NCI-H1930 (cell line): ENCODE measurements around the gene DTX3.
"Not testable (repeated sequence)": the region's sequence is repeated elsewhere in the genome, so short reads cannot be mapped to it uniquely, and the experiment has no call there.

Experiments
- DNase-seq, 2 experiments: peaks; one replicate each; lab custom pipeline; 2025; lab: John Stamatoyannopoulos, UW

The DTX3 gene

GRCh38 chr12:57604454-57604991 is at the start of gene DTX3:
Gene DTX3, plus strand, starts transcription at chr12:57604824. Its CDS starts 1,694 bp downstream, at chr12:57606518.
- no peak for DNase-seq

GRCh38 chr12:57554897-57555296 is 49.7 kb upstream of the DTX3 start:
- DNase-seq: no peak

GRCh38 chr12:57558864-57559263 is 45.8 kb upstream of the DTX3 start:
- DNase-seq: no peak

- no peak for DNase-seq
These were observed 44.1 kb upstream of the DTX3 start for GRCh38 chr12:57560516-57560915.

- not testable (repeated sequence) for DNase-seq
These were observed 43.5 kb upstream of the DTX3 start for GRCh38 chr12:57561117-57561516.

- no peak for DNase-seq
These were observed 41.3 kb upstream of the DTX3 start for GRCh38 chr12:57563358-57563757.

GRCh38 chr12:57564178-57564740 is 40.4 kb upstream of the DTX3 start:
- DNase-seq: no peak

GRCh38 chr12:57568838-57569237 is 35.8 kb upstream of the DTX3 start:
- no peak for DNase-seq

- no peak for DNase-seq
These were observed 34.8 kb upstream of the DTX3 start for GRCh38 chr12:57569858-57570257.

- not testable (repeated sequence) for DNase-seq
These were observed 34.2 kb upstream of the DTX3 start for GRCh38 chr12:57570438-57570837.

- no peak for DNase-seq
These were observed 32.5 kb upstream of the DTX3 start for GRCh38 chr12:57571926-57572762.

GRCh38 chr12:57574795-57575194 is 29.8 kb upstream of the DTX3 start:
- DNase-seq: no peak

- no peak for DNase-seq
These were observed 28.6 kb upstream of the DTX3 start for GRCh38 chr12:57575771-57576612.

GRCh38 chr12:57576613-57577160 is 27.9 kb upstream of the DTX3 start:
- no peak for DNase-seq

GRCh38 chr12:57577981-57578758 is 26.5 kb upstream of the DTX3 start:
- DNase-seq: no peak

- no peak for DNase-seq
These were observed 25.6 kb upstream of the DTX3 start for GRCh38 chr12:57579011-57579410.

- DNase-seq: no peak
These were observed 24.8 kb upstream of the DTX3 start for GRCh38 chr12:57579677-57580465.

- no peak for DNase-seq
These were observed 24.2 kb upstream of the DTX3 start for GRCh38 chr12:57580466-57580795.

- DNase-seq: no peak
These were observed 22.8 kb upstream of the DTX3 start for GRCh38 chr12:57581802-57582201.

GRCh38 chr12:57582440-57582839 is 22.2 kb upstream of the DTX3 start:
- DNase-seq: no peak
